GM13977 (cell line): Measurements from ENCODE around the gene SPTA1.
"Not testable (repeated sequence)": the region's sequence is repeated elsewhere in the genome, so short reads cannot be mapped to it uniquely, and the experiment has no call there.

Source experiments
- DNase-seq: peaks from one replicate; pipeline ENCODE4 v3.0.0; 2012; ENCODE audit warnings: low spot score
- CTCF ChIP-seq: IDR thresholded peaks from 2 replicates; pipeline ENCODE4 v1.5.1; 2012; ENCODE audit warnings: mild to moderate bottlenecking, control low read depth; ENCODE audit not compliant: insufficient read depth; ENCODE audit errors: extremely low read depth, missing control alignments
- in situ Hi-C: fragments of 300-500 bp; cut with MboI; formaldehyde crosslinking; loops from one replicate; pipeline ENCODE4 v1.12.0; 2022; ENCODE audit warnings: low sequenced_read_pairs, low pct_unique_long_range_greater_than_20kb, mixed read lengths, inconsistent platforms; ENCODE audit not compliant: unreplicated experiment

SPTA1 gene

GRCh38 chr1:158706096-158706495 lies 19.6 kb upstream of the SPTA1 start:
- in situ Hi-C loops = no loop called here

GRCh38 chr1:158700552-158700951 lies 14.0 kb upstream of the SPTA1 start, which contains the start of gene OR6K2:
Gene OR6K2, minus strand, starts transcription at chr1:158700652. Its CDS starts 0 bp downstream, at chr1:158700652.
- no peak for TF ChIP-seq CTCF
- in situ Hi-C loops = no loop called here
- DNase-seq = no peak

More at GRCh38 chr1:158706096-158706495, 19.6 kb upstream of the SPTA1 start:
- no peak for TF ChIP-seq CTCF
- DNase-seq = no peak

- no peak for DNase-seq
- no peak for TF ChIP-seq CTCF
- in situ Hi-C loops = no loop called here
These were observed 8.1 kb upstream of the SPTA1 start for GRCh38 chr1:158694596-158694995.

- no peak for TF ChIP-seq CTCF
- no peak for DNase-seq
- in situ Hi-C loops = no loop called here
These were observed 5.8 kb upstream of the SPTA1 start for GRCh38 chr1:158692356-158692755.

- no peak for TF ChIP-seq CTCF
- DNase-seq = no peak
- in situ Hi-C loops = no loop called here
These were observed 5.4 kb upstream of the SPTA1 start for GRCh38 chr1:158691907-158692306.

- in situ Hi-C loops, DNase-seq: not testable (repeated sequence)
These were observed 4.6 kb upstream of the SPTA1 start for GRCh38 chr1:158691149-158691548.

GRCh38 chr1:158689875-158690274 lies 3.4 kb upstream of the SPTA1 start:
- in situ Hi-C loops = no loop called here
- no peak for TF ChIP-seq CTCF
- DNase-seq = no peak
